Thoracic aorta (tissue), 2 donors: ENCODE measurements around the gene RIT2. TPM values are rescaled to one million over a fixed set of nuclear protein-coding genes. Genes with fewer than 3 reads are reported as not detected.

Experiments
- ATAC-seq: fragments of 150-250 bp; one replicate; pipeline ENCODE4 v1.8.0; 2017; ENCODE audit warnings: low read depth; ENCODE audit not compliant: insufficient number of reproducible peaks, low FRiP score
- DNase-seq: peaks from one replicate; pipeline ENCODE4 v3.0.0-alpha.2; 2020; ENCODE audit warnings: low spot score
- H3K27ac ChIP-seq, 2 donors: fragments of 200-600 bp; sonication (generic); 1 replicate in 1 of 2; 2 replicates in 1 of 2; pipeline ENCODE4 v1.5.1; 2016; ENCODE audit warnings: mild to moderate bottlenecking in 2 of 2, moderate library complexity in 2 of 2
- H3K27me3 ChIP-seq: fragments of 200-600 bp; sonication (generic); replicated peaks from 2 replicates; pipeline ENCODE4 v1.6.0; 2016; ENCODE audit warnings: mild to moderate bottlenecking; ENCODE audit not compliant: insufficient read depth
- H3K36me3 ChIP-seq: fragments of 200-600 bp; sonication (generic); one replicate; pipeline ENCODE4 v1.5.1; 2016
- H3K4me1 ChIP-seq, 2 donors: fragments of 200-600 bp; sonication (generic); 1 replicate in 1 of 2; 2 replicates in 1 of 2; pipeline versions ENCODE4 v1.5.1 to v1.6.0; 2016; ENCODE audit warnings: low read depth in 2 of 2, mild to moderate bottlenecking in 1 of 2; ENCODE audit not compliant: control insufficient read depth in 1 of 2
- H3K4me3 ChIP-seq: fragments of 200-600 bp; sonication (generic); 2 replicates; pipeline ENCODE4 v1.5.1; 2016; ENCODE audit warnings: mild to moderate bottlenecking
- H3K9me3 ChIP-seq: fragments of 200-600 bp; sonication (generic); 2 replicates; pipeline ENCODE4 v1.5.1; 2016
- total RNA-seq, 2 donors: library from RNA; depleted of rRNA; stranded (reverse); fragments of >200 nt; gene quantifications; one replicate each; pipeline versions ENCODE4 v1.1.0 to v1.2.3, GENCODE V29; 2016
- TF ChIP-seq, protein P1 (sequence below): fragments of 200-600 bp; sonication (generic); IDR thresholded peaks from one replicate; pipeline ENCODE4 v1.5.1; 2019; ENCODE audit warnings: antibody characterized with exemption

The RIT2 gene
- total RNA-seq, 2 donors from 2014 or later, result not detected

DNA sequence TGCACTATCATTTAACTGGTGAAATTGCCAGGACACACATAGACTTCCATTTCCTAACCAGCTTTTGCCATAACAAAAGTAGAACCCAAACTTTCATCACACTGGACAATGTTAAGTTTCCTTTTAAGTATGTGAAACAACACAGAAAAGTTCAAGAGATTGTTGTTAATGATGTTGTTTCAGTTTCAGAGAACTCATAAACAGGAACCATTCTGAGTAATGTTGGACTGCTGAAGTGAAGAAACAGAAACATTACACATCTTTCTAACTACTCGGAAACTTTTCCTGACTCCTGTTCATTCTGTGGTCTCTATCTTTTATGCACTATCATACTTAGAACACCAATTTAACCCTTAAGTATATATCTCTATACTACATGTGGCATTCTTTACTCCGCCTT, 179.2 kb downstream of the RIT2 start:
- H3K27ac ChIP-seq, result no peak overlapping the region
- no peaks in the 10 kb centered on the region for H3K27me3 ChIP-seq
- H3K4me3 ChIP-seq, result no peak overlapping the region
- ATAC-seq (no peak), DNase-seq (no peak)
- no peaks in the 10 kb centered on the region for H3K36me3 ChIP-seq
- TF ChIP-seq, protein P1, sequence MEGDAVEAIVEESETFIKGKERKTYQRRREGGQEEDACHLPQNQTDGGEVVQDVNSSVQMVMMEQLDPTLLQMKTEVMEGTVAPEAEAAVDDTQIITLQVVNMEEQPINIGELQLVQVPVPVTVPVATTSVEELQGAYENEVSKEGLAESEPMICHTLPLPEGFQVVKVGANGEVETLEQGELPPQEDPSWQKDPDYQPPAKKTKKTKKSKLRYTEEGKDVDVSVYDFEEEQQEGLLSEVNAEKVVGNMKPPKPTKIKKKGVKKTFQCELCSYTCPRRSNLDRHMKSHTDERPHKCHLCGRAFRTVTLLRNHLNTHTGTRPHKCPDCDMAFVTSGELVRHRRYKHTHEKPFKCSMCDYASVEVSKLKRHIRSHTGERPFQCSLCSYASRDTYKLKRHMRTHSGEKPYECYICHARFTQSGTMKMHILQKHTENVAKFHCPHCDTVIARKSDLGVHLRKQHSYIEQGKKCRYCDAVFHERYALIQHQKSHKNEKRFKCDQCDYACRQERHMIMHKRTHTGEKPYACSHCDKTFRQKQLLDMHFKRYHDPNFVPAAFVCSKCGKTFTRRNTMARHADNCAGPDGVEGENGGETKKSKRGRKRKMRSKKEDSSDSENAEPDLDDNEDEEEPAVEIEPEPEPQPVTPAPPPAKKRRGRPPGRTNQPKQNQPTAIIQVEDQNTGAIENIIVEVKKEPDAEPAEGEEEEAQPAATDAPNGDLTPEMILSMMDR, result no peak
- H3K4me1 ChIP-seq, result no peaks in the 10 kb centered on the region
- no peaks in the 10 kb centered on the region for H3K9me3 ChIP-seq

DNA sequence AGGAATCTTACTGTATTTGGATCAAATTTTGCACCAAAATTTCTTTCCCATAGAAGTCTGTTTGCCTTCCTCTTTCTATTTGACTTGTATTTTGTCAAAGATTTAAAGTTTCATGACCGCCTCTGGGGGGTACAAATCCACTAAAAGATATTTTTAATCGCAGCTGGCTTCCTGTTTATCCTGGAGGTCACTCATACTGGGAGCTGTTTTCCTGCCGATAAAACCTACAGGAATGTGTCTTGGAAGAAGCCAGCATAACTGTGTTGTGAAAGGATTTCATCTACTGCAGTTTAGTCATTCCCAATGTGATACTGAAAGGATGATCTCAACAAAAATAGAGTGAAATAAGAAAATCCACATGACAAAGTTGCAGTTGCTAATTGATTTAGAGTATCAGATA, 184.0 kb downstream of the RIT2 start:
- no peaks in the 10 kb centered on the region for H3K36me3 ChIP-seq
- TF ChIP-seq, protein P1, result no peak
- H3K4me1 ChIP-seq, result no peaks in the 10 kb centered on the region
- H3K9me3 ChIP-seq, result no peaks in the 10 kb centered on the region
- no peak overlapping the region for H3K27ac ChIP-seq
- DNase-seq (no peak), ATAC-seq (no peak)
- no peak overlapping the region for H3K4me3 ChIP-seq
- H3K27me3 ChIP-seq, result no peaks in the 10 kb centered on the region

DNA sequence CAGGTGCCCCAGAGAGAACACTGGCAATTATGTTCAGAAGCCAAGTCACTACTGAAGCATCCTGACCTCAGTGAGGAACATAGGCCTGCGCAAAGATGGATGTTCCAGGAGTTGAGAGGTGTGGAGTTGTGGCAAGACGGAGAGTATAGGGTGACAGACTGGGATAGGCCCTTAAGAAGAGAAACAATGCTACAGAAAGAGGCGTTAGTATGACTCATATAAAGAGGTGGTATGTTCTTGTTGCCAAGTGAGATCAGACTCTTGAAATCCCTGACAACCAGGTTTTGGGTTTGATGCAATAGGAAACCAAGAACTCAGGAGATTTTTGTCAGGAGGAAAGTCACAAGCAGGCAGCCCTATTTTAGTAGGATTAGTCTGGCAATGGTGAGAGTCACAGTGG, 185.6 kb downstream of the RIT2 start:
- Histone ChIP-seq H3K27ac (no peak overlapping the region), H3K4me1 (no peaks in the 10 kb centered on the region), H3K4me3 (no peak overlapping the region), H3K27me3 (no peaks in the 10 kb centered on the region), H3K36me3 (no peaks in the 10 kb centered on the region), H3K9me3 (no peaks in the 10 kb centered on the region)
- TF ChIP-seq, protein P1, result no peak
- ATAC-seq (no peak), DNase-seq (no peak)

DNA sequence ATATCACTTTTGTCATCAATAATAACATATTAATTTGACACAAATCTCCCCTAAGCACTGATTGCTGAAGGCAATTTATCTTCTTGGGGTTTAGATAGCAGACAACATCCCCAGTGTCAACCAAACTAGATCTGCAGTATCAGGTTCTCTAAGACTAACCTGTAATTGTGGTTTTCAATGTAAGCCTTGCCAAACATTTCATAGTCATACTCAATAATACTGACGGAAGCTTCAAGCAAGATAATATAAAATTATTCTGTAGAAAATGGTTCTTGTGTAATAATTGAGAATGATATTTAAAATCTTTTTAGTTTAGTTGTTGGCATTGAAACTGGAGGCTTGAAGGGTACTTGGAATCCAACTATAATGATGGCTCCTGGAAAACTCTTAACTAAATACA, 186.3 kb downstream of the RIT2 start:
- TF ChIP-seq, protein P1, result no peak
- Histone ChIP-seq H3K4me1 (no peaks in the 10 kb centered on the region), H3K27me3 (no peaks in the 10 kb centered on the region), H3K27ac (no peak overlapping the region), H3K4me3 (no peak overlapping the region), H3K9me3 (no peaks in the 10 kb centered on the region), H3K36me3 (no peaks in the 10 kb centered on the region)
- ATAC-seq (no peak), DNase-seq (no peak)

DNA sequence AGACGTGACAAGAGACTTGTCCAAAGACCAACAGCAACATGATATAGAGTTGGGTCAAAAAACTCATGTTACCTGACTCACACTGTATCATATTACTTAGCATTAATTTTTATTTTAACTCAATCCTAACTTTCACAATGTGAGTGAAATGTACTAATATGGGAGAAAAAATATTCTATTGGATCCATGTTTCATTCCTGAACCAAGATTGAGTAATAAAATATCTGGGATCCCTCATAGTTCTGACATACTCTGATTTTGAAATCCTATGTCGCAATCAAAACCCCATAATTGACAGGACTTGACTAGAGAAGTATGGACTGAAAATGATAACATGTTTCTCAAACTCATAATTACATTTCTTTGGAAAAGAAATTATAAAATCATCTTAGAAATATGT, 190.4 kb downstream of the RIT2 start:
- Histone ChIP-seq H3K9me3 (no peaks in the 10 kb centered on the region), H3K4me1 (no peaks in the 10 kb centered on the region), H3K4me3 (no peak overlapping the region), H3K36me3 (no peaks in the 10 kb centered on the region), H3K27me3 (no peaks in the 10 kb centered on the region), H3K27ac (no peak overlapping the region)
- DNase-seq, result no peak
- TF ChIP-seq, protein P1, result no peak
- ATAC-seq, result no peak
